ENCODE results near the gene FBXW9.

GRCh38 chr19:12685831-12686230, 10.6 kb downstream of the FBXW9 start:
- TF ChIP-seq MXI1 (IDR thresholded peaks at IDR 0.05; ENCODE audit: borderline replicate concordance, low read depth, low read length), result no peak
- no peak for TF ChIP-seq CTCF (conservative IDR thresholded peaks at IDR 0.05; ENCODE audit: low read depth, low read length)
- no peak for TF ChIP-seq CHD1 (IDR thresholded peaks at IDR 0.05; ENCODE audit: low read depth, low read length)

Measured in IMR-90 (cell line).